Kidney capillary endothelial cell (primary cell): ENCODE measurements around the gene CALN1.
A peak's percentile ranks its signal among the peaks of the same experiment; 100 is the strongest.

ENCODE experiments used
- DNase-seq: peaks from one replicate; pipeline ENCODE4 v3.0.0-alpha.2; 2018; ENCODE audit warnings: low spot score

The CALN1 gene

GRCh38 chr7:71785216-71785615 lies 626.9 kb downstream of the CALN1 start:
- no peak for DNase-seq

- DNase-seq = no peak
These were observed 627.4 kb downstream of the CALN1 start for GRCh38 chr7:71784781-71785180.

DNA sequence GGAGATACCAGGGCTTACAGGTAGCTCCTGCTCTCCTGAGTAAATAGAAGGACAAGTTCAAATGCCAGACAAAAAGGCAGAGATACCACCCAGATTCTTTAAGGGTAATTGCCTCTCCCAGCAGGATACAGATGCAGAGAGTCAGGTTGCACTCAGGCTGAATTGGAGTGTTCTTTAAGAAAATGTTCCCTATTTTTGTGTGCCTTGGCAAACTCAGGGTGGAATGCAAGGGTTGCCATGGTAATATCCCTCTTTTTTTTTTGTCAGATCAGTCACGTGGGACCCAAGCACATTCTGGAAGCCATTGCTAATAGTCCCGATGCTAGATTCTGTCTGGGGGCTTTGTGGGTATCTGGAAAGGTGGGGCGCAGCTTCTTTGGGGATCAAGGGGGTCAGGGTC lies 628.0 kb downstream of the CALN1 start:
- DNase-seq = no peak

DNA sequence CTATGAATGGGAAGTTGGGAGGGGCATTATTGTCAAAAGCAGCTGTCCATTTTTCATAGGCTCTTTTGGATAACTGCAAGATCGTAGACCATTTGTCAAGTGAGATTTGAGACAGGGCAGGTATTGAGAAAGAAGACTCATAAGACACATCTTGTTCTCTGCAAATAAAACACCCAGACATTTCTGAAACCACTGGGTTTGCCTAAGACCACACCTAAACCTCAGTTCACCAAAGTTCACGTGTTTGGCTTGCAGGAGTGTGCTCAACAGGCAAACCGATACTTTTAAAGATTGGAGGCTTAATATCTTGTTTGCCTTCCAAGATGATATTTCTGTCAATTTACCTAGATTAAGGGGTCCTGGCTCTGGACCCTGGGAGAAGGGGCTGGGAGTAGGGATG lies 628.4 kb downstream of the CALN1 start:
- DNase-seq = no peak

- no peak for DNase-seq
These were observed 630.1 kb downstream of the CALN1 start for GRCh38 chr7:71782051-71782450.

- no peak for DNase-seq
These were observed 631.9 kb downstream of the CALN1 start for GRCh38 chr7:71780282-71780681.

DNA sequence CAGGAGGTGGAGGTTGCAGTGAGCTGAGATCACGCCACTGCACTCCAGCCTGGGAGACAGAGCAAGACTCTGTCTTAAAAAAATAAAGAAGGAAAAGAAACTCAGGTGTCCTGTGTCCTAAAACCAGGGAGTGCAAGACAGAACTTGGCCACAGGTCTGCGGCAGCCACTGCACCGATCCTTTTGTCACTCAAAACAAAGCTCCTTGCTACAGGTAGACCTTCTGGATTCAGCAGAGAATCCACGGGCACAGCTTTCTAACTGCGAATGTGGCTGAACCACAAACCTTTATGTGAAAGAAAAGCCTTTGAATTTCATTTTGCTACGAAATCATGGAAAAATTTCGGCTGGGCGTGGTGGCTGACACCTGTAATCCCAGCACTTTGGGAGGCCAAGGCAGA lies 634.9 kb downstream of the CALN1 start:
- no peak for DNase-seq

GRCh38 chr7:71776726-71777125 lies 635.4 kb downstream of the CALN1 start:
- no peak for DNase-seq

DNA sequence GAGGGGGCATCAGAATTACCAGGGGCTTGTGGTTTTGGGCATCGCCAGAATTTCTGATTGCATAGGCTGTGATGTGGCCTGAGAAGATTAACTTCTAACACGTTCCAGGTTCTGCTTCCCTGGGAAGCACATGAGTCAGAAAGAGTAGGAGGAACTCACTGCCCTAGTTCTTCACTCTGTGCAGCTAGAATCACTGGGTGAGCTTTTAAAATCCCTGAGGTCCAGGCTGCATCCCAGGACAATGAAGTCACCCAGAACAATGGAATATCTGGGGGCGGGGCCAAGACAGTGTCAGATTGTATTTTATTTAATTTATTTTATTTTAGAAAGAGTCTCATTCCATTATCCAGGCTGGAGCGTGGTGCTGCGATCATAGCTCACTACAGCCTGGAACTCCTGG lies 636.5 kb downstream of the CALN1 start:
- DNase-seq = no peak

- DNase-seq = no peak
These were observed 639.4 kb downstream of the CALN1 start for GRCh38 chr7:71772779-71773178.

- DNase-seq = no peak
These were observed 641.8 kb downstream of the CALN1 start for GRCh38 chr7:71770269-71770907.

DNA sequence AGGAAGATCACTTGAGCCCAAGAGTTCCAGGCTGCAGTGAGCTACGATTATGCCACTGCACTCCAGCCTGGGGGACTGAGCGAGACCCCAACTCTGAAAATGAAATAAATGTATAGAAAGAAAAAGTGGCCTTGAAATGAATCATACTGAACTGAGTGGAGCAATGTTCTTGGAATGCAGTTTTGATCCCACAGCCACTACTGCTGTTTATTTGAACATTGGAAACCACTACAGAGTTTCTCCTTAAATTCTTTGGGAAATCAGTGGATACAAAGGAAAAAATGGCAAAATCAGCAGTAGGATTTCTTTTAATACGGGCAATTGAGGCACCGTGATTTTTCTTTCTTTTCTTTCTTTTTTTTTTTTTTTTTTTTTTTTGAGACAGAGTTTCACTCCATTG lies 642.8 kb downstream of the CALN1 start:
- DNase-seq = no peak

- no peak for DNase-seq
These were observed 643.7 kb downstream of the CALN1 start for GRCh38 chr7:71768450-71768849.

GRCh38 chr7:71766016-71766415 lies 646.1 kb downstream of the CALN1 start:
- DNase-seq = no peak

- no peak for DNase-seq
These were observed 650.8 kb downstream of the CALN1 start for GRCh38 chr7:71761336-71761735.

DNA sequence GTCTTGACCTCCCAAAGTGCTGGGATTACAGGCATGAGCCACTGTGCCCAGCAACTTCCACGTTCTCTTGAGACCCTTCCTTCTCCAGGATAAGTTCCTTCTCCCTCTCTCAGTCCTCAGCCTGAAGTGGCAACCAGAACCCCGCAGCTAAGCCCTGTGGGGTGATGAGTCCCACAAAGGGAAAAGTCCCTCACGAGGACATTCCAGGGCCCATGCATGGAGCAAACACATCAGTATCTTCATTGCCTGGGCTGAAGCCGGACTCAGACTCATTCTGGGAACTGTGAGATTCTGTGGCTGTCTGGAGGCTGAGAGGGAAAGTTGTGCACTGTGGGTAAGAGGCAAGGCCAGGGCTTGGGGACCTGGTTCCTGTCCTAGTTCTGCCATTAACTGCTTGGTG lies 657.3 kb downstream of the CALN1 start:
- DNase-seq = no peak

GRCh38 chr7:71753956-71754664 lies 658.0 kb downstream of the CALN1 start:
- DNase-seq = no peak

DNA sequence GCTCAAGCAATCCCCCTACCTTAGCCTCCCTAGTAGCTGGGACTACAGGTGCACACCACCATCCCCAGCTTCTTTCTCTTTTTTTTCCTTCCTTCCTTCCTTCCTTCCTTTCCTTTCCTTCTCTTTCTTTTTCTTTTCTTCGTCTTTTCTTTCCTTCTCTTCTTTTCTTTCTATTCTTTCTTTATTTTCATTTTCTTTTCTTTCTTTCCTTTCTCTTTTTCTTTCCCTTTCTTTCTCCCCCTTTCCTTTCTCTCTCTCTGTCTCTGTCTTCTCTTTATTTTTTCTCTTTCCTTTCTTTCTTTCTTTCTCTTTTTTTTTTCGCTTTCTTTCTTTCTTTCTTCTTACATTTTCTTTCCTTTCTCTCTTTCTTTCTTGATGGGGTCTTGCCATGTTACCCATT lies 658.9 kb downstream of the CALN1 start:
- DNase-seq = no peak

DNA sequence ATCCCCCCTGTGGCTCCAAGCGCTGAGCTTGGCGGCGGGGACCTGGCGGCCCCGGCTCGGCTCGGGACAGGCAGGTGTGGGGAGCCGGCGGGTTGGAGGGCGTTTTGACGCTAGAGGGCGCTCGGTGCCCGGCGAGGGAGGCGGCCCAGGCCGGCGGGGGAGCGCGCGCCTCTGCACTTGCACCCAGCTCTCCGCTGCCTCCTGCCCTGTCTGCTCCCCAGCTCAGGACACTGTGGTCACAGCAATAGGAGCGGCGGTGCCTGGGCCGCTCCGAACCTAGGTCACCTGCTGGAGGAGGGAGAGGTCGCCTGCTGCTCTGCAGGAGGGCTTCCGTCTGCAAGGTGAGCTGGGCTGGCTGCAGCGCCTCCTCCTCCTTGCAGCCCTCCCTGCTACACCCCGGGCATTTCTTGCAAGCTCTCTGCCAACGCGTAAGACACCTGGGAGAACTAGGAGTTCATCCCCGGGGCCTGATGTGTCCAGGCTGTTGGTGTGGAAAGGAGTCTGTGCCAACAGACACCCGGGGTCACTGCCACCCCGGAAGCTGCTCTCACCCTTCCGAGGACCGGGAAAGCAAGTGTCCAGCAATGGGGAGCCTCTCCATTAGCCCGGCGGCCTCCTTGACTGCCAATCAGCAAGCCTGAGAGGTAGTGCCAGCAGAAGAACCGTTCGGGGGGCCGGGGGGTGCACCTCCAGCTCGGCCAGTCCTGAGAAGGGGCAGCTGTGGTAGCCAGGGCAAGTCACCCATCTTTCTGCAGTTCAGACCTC lies 659.8 kb downstream of the CALN1 start:
- peak; percentile 23 for DNase-seq

DNA sequence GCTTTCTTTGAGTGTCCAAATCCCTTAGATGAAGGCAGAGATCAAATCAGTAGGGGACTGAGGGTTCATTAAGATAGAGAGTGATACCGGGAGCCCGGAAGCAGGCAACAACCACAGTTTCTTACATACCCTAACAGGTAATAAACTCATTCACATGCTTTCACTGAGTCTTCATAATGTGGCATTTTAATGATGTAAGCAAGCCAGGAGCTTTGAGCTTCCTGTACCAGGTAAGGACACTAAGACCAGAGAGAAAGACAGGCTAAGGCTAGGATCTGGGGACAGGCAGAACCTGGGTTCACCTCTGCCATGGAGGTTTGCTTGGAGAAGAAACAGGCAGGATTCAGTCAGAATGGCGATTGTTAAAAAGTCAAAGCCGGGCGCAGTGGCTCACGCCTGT lies 661.8 kb downstream of the CALN1 start:
- DNase-seq = no peak

GRCh38 chr7:71746006-71746405 lies 666.1 kb downstream of the CALN1 start:
- DNase-seq = no peak

DNA sequence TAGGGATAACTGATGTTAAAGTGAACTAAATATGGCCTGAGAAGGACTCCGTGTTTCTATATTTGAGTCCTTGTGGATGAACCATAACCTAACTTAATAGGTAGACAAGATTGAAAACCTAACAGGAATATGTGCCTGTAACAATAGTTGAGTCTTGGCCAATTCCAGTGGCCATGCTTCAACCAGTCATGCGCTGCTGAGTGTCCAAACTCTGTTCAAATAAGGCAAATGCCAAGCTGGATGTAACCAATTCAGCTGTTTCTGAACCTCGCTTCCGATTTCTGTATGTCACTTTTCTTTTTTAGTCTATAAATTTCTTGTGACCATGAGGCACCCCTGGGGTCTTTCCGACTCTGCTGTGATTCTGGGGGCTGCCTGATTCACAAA lies 672.0 kb downstream of the CALN1 start:
- DNase-seq = no peak

- no peak for DNase-seq
These were observed 672.5 kb downstream of the CALN1 start for GRCh38 chr7:71739520-71740173.
